HCT116 (cell line): Measurements from ENCODE around the gene FOXF2. TPM values are rescaled to one million over a fixed set of nuclear protein-coding genes. Genes with fewer than 3 reads are reported as not detected.

Experiments
- ATF3 ChIP-seq: IDR thresholded peaks from 2 replicates; pipeline ENCODE4 v1.6.1; 2012
- CBX3 ChIP-seq: IDR thresholded peaks from 2 replicates; pipeline ENCODE4 v1.6.1; 2012; ENCODE audit warnings: low read depth
- EGR1 ChIP-seq: IDR thresholded peaks from 2 replicates; pipeline ENCODE4 v1.6.1; 2012; ENCODE audit warnings: low read depth
- ELF1 ChIP-seq: IDR thresholded peaks from 2 replicates; pipeline ENCODE4 v1.6.1; 2012; ENCODE audit warnings: low read depth, borderline replicate concordance
- FOSL1 ChIP-seq: IDR thresholded peaks from 2 replicates; pipeline ENCODE4 v1.6.1; 2012; ENCODE audit warnings: low read depth
- TCF7L2 ChIP-seq: IDR thresholded peaks from 2 replicates; pipeline ENCODE4 v1.7.0; 2011; ENCODE audit warnings: borderline replicate concordance, inconsistent platforms; ENCODE audit not compliant: insufficient read depth, insufficient read length; ENCODE audit errors: extremely low read depth
- YY1 ChIP-seq: IDR thresholded peaks from 2 replicates; pipeline ENCODE4 v1.6.1; 2011; ENCODE audit warnings: low read length, low read depth, moderate library complexity, mild to moderate bottlenecking; ENCODE audit not compliant: insufficient replicate concordance; ENCODE audit errors: extremely low read depth
- ZFX ChIP-seq: fragments of 450-650 bp; IDR thresholded peaks from 2 replicates; pipeline ENCODE4 v1.6.1; 2017
- total RNA-seq: library from RNA; stranded (reverse); gene quantifications from one replicate; pipeline ENCODE4 v1.2.1, GENCODE V29; 2021; ENCODE audit not compliant: unreplicated experiment
- TF ChIP-seq, protein P1 (sequence below): IDR thresholded peaks from 2 replicates; pipeline ENCODE4 v1.6.1; 2012; ENCODE audit warnings: low read depth

FOXF2 gene
- total RNA-seq, 1 experiment from 2014 or later: not detected

- TF ChIP-seq, protein P1, sequence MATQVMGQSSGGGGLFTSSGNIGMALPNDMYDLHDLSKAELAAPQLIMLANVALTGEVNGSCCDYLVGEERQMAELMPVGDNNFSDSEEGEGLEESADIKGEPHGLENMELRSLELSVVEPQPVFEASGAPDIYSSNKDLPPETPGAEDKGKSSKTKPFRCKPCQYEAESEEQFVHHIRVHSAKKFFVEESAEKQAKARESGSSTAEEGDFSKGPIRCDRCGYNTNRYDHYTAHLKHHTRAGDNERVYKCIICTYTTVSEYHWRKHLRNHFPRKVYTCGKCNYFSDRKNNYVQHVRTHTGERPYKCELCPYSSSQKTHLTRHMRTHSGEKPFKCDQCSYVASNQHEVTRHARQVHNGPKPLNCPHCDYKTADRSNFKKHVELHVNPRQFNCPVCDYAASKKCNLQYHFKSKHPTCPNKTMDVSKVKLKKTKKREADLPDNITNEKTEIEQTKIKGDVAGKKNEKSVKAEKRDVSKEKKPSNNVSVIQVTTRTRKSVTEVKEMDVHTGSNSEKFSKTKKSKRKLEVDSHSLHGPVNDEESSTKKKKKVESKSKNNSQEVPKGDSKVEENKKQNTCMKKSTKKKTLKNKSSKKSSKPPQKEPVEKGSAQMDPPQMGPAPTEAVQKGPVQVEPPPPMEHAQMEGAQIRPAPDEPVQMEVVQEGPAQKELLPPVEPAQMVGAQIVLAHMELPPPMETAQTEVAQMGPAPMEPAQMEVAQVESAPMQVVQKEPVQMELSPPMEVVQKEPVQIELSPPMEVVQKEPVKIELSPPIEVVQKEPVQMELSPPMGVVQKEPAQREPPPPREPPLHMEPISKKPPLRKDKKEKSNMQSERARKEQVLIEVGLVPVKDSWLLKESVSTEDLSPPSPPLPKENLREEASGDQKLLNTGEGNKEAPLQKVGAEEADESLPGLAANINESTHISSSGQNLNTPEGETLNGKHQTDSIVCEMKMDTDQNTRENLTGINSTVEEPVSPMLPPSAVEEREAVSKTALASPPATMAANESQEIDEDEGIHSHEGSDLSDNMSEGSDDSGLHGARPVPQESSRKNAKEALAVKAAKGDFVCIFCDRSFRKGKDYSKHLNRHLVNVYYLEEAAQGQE: no peak
- TF ChIP-seq EGR1 (no peak), ELF1 (no peak), FOSL1 (no peak), ZFX (no peak), ATF3 (no peak), CBX3 (no peak), YY1 (no peak), TCF7L2 (no peak)
Observed at GRCh38 chr6:1395941-1396908, 6.8 kb downstream of the FOXF2 start (continued).
